ENCODE data around the gene SFTPD.
A peak's percentile ranks its signal among the peaks of the same experiment; 100 is the strongest.

Gene SFTPD

GRCh38 chr10:79944428-79945395, 4.2 kb downstream of the SFTPD start:
- DNase-seq (ENCODE audit: low spot score), result no peak

- no peak for DNase-seq (ENCODE audit: low spot score)
These were observed 5.0 kb downstream of the SFTPD start for GRCh38 chr10:79943871-79944270.

- no peak for DNase-seq (ENCODE audit: low spot score)
These were observed 6.4 kb downstream of the SFTPD start for GRCh38 chr10:79942261-79943185.

- no peak for DNase-seq (ENCODE audit: low spot score)
These were observed 7.2 kb downstream of the SFTPD start for GRCh38 chr10:79941585-79942210.

GRCh38 chr10:79941146-79941545, 7.8 kb downstream of the SFTPD start:
- no peak for DNase-seq (ENCODE audit: low spot score)

GRCh38 chr10:79940431-79940830, 8.5 kb downstream of the SFTPD start:
- no peak for DNase-seq (ENCODE audit: low spot score)

- DNase-seq (ENCODE audit: low spot score), result no peak
These were observed 8.9 kb downstream of the SFTPD start for GRCh38 chr10:79939969-79940368.

- no peak for DNase-seq (ENCODE audit: low spot score)
These were observed 10.0 kb downstream of the SFTPD start for GRCh38 chr10:79938728-79939406.

- no peak for DNase-seq (ENCODE audit: low spot score)
These were observed 11.2 kb downstream of the SFTPD start for GRCh38 chr10:79937701-79938151.

GRCh38 chr10:79936625-79937615, 12.0 kb downstream of the SFTPD start:
- no peak for DNase-seq (ENCODE audit: low spot score)

GRCh38 chr10:79933961-79934360, 14.9 kb downstream of the SFTPD start:
- no peak for DNase-seq (ENCODE audit: low spot score)

GRCh38 chr10:79932841-79933379, 16.0 kb downstream of the SFTPD start:
- no peak for DNase-seq (ENCODE audit: low spot score)

GRCh38 chr10:79932307-79932706, 16.6 kb downstream of the SFTPD start:
- DNase-seq (ENCODE audit: low spot score), result no peak

GRCh38 chr10:79930751-79931150, 18.2 kb downstream of the SFTPD start:
- no peak for DNase-seq (ENCODE audit: low spot score)

GRCh38 chr10:79930267-79930666, 18.6 kb downstream of the SFTPD start:
- no peak for DNase-seq (ENCODE audit: low spot score)

GRCh38 chr10:79929409-79929904, 19.4 kb downstream of the SFTPD start:
- DNase-seq (ENCODE audit: low spot score), result peak; percentile 86

GRCh38 chr10:79928028-79928583, 20.8 kb downstream of the SFTPD start:
- DNase-seq (ENCODE audit: low spot score), result no peak

GRCh38 chr10:79927111-79927828, 21.6 kb downstream of the SFTPD start:
- DNase-seq (ENCODE audit: low spot score), result no peak

- no peak for DNase-seq (ENCODE audit: low spot score)
These were observed 22.9 kb downstream of the SFTPD start for GRCh38 chr10:79926037-79926436.
